Endometrial microvascular endothelial cells (primary cell): ENCODE measurements around the gene ZNF184. TPM values are rescaled to one million over a fixed set of nuclear protein-coding genes. Genes with fewer than 3 reads are reported as not detected.

Source experiments
- in situ Hi-C: cut with HindIII; loops from 2 replicates; pipeline ENCODE4 v1.10.0; 2017; ENCODE audit warnings: low sequenced_read_pairs, low pct_unique_long_range_greater_than_20kb; ENCODE audit errors: inconsistent ontology term
- total RNA-seq: library from RNA; depleted of rRNA; stranded (reverse); fragments of >200 nt; gene quantifications from one replicate; pipeline ENCODE4 v1.2.3, GENCODE V29; 2015; ENCODE audit errors: inconsistent ontology term

The ZNF184 gene
- total RNA-seq: 3.1 TPM

- in situ Hi-C loops: no loop called here
Observed at GRCh38 chr6:27472617-27473400, at the start of gene ZNF184. Gene ZNF184, minus strand, starts transcription at chr6:27473105. Its CDS starts 811 bp downstream, at chr6:27472294.

GRCh38 chr6:27518881-27519795, 46.2 kb upstream of the ZNF184 start:
- in situ Hi-C loops: no loop called here

GRCh38 chr6:27517928-27518787, 45.3 kb upstream of the ZNF184 start:
- in situ Hi-C loops: no loop called here

- in situ Hi-C loops: no loop called here
Observed at GRCh38 chr6:27517238-27517637, 44.3 kb upstream of the ZNF184 start.

GRCh38 chr6:27514906-27515495, 42.1 kb upstream of the ZNF184 start:
- in situ Hi-C loops: no loop called here

- in situ Hi-C loops: no loop called here
Observed at GRCh38 chr6:27512525-27512924, 39.6 kb upstream of the ZNF184 start.

- in situ Hi-C loops: no loop called here
Observed at GRCh38 chr6:27507041-27507956, 34.4 kb upstream of the ZNF184 start.

- in situ Hi-C loops: no loop called here
Observed at GRCh38 chr6:27505209-27506027, 32.5 kb upstream of the ZNF184 start.

GRCh38 chr6:27503436-27504030, 30.6 kb upstream of the ZNF184 start:
- in situ Hi-C loops: no loop called here

GRCh38 chr6:27502508-27503435, 29.9 kb upstream of the ZNF184 start:
- in situ Hi-C loops: no loop called here

GRCh38 chr6:27501187-27501586, 28.3 kb upstream of the ZNF184 start:
- in situ Hi-C loops: no loop called here

- in situ Hi-C loops: no loop called here
Observed at GRCh38 chr6:27500177-27500576, 27.3 kb upstream of the ZNF184 start.

- in situ Hi-C loops: no loop called here
Observed at GRCh38 chr6:27495386-27496135, 22.7 kb upstream of the ZNF184 start.

- in situ Hi-C loops: no loop called here
Observed at GRCh38 chr6:27494987-27495385, 22.1 kb upstream of the ZNF184 start.

- in situ Hi-C loops: no loop called here
Observed at GRCh38 chr6:27494103-27494502, 21.2 kb upstream of the ZNF184 start.
